ENCODE measurements around the gene CKAP2L.

CKAP2L gene

GRCh38 chr2:112796486-112796885 lies 32.1 kb upstream of the CKAP2L start:
- TF ChIP-seq, protein P1, sequence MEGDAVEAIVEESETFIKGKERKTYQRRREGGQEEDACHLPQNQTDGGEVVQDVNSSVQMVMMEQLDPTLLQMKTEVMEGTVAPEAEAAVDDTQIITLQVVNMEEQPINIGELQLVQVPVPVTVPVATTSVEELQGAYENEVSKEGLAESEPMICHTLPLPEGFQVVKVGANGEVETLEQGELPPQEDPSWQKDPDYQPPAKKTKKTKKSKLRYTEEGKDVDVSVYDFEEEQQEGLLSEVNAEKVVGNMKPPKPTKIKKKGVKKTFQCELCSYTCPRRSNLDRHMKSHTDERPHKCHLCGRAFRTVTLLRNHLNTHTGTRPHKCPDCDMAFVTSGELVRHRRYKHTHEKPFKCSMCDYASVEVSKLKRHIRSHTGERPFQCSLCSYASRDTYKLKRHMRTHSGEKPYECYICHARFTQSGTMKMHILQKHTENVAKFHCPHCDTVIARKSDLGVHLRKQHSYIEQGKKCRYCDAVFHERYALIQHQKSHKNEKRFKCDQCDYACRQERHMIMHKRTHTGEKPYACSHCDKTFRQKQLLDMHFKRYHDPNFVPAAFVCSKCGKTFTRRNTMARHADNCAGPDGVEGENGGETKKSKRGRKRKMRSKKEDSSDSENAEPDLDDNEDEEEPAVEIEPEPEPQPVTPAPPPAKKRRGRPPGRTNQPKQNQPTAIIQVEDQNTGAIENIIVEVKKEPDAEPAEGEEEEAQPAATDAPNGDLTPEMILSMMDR (IDR thresholded peaks at IDR 0.05; ENCODE audit: extremely low read depth, insufficient read depth, missing control alignments), result no peak
- in situ Hi-C loops (cut with MboI; ENCODE audit: low pct_unique_long_range_greater_than_20kb, low sequenced_read_pairs, unreplicated experiment), result no loop called here
- DNase-seq (ENCODE audit: low spot score), result no peak

- DNase-seq (ENCODE audit: low spot score), result no peak
Measured at GRCh38 chr2:112795774-112796173, 31.4 kb upstream of the CKAP2L start.

DNA sequence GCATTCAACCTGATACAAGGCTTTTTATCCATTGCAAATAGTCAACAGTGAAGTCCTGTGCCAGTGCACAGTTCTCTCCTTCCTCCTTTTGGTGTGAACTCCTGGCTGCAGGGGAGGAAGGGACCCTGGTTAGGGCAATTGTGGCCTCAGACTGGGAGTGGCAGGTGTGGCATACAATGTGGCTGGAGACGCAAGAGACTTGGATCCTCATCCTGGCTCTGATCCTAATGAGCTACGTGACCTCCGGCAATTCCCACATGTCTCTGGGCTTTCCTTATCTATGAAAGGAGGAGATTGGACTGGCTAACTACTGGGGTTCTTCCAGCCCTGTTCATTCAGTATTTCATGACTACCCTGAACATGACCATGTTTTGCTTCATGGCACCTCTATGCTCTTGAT lies 30.4 kb upstream of the CKAP2L start:
- in situ Hi-C loops (cut with MboI; ENCODE audit: low pct_unique_long_range_greater_than_20kb, low sequenced_read_pairs, unreplicated experiment), result no loop called here
- DNase-seq (ENCODE audit: low spot score), result no peak
- TF ChIP-seq, protein P1 (IDR thresholded peaks at IDR 0.05; ENCODE audit: extremely low read depth, insufficient read depth, missing control alignments), result no peak

More at GRCh38 chr2:112795774-112796173, 31.4 kb upstream of the CKAP2L start:
- in situ Hi-C loops (cut with MboI; ENCODE audit: low pct_unique_long_range_greater_than_20kb, low sequenced_read_pairs, unreplicated experiment), result no loop called here
- TF ChIP-seq, protein P1 (IDR thresholded peaks at IDR 0.05; ENCODE audit: extremely low read depth, insufficient read depth, missing control alignments), result no peak

DNA sequence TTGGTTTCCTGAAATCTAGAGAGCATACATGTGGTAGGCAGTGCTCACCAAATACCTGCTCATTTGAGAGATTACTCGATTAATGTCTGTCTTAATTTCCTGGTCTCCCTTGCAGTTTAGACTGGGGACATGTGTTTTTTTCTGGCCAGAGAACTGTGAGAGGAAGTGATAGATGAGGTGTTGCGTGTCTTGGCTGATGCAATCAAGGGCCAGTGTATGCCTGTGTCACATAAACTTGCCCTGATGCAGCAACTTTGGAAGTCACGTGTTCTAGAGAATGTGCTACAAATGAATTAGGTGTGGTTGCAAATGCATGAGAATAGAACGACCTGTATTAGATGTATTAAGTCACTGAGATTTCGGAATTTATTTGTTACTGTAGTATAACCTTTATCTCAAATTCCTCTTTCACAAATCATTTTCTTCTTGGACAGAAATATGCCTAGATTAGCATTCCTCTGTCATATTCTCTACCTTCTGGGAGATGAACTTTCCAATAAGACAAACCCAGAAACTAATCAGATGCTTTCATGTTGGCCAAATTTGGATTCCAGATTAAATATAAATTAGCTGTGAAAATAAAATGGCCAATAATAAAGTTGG lies 29.8 kb upstream of the CKAP2L start:
- peak; percentile 31 for DNase-seq (ENCODE audit: low spot score)
- TF ChIP-seq, protein P1 (IDR thresholded peaks at IDR 0.05; ENCODE audit: extremely low read depth, insufficient read depth, missing control alignments), result no peak
- in situ Hi-C loops (cut with MboI; ENCODE audit: low pct_unique_long_range_greater_than_20kb, low sequenced_read_pairs, unreplicated experiment), result no loop called here

GRCh38 chr2:112793449-112793978 lies 29.1 kb upstream of the CKAP2L start:
- TF ChIP-seq, protein P1 (IDR thresholded peaks at IDR 0.05; ENCODE audit: extremely low read depth, insufficient read depth, missing control alignments), result no peak
- no peak for DNase-seq (ENCODE audit: low spot score)
- in situ Hi-C loops (cut with MboI; ENCODE audit: low pct_unique_long_range_greater_than_20kb, low sequenced_read_pairs, unreplicated experiment), result no loop called here

DNA sequence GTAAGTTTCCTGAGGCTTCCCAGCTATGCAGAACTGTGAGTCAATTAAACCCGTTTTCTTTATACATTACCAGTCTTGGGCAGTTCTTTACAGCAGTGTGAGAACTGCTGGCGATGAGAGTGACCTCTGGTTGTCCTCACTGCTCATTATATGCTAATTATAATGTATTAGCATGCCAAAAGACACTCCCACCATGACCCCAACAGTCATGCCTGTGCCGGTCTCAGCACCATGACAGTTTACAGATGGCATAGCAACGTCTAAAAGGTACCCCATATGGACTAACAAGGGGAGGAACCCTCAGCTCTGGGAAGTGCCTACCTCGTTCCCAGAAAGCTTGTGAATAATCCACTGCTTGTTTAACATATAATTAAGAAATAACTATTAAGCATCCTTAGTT lies 28.0 kb upstream of the CKAP2L start:
- in situ Hi-C loops (cut with MboI; ENCODE audit: low pct_unique_long_range_greater_than_20kb, low sequenced_read_pairs, unreplicated experiment), result no loop called here
- TF ChIP-seq, protein P1 (IDR thresholded peaks at IDR 0.05; ENCODE audit: extremely low read depth, insufficient read depth, missing control alignments), result no peak
- no peak for DNase-seq (ENCODE audit: low spot score)
